HPDE6-E6E7 (cell line): ENCODE results near the gene DNAH6.
"Not testable (repeated sequence)": the region's sequence is repeated elsewhere in the genome, so short reads cannot be mapped to it uniquely, and the experiment has no call there.

Experiments
- DNase-seq: peaks from one replicate; pipeline ENCODE4 v3.0.0; 2011; ENCODE audit warnings: missing footprints; ENCODE audit errors: extremely low spot score

The DNAH6 gene

GRCh38 chr2:84516234-84516986 lies at the start of gene DNAH6:
DNAH6 (plus strand) TSS chr2:84516498; CDS start chr2:84517827, 1,329 bp downstream.
- peak; percentile 95 for DNase-seq

- DNase-seq = no peak
Observed at GRCh38 chr2:84467389-84467788, 48.9 kb upstream of the DNAH6 start.

GRCh38 chr2:84472423-84472822 lies 43.9 kb upstream of the DNAH6 start:
- DNase-seq = not testable (repeated sequence)

GRCh38 chr2:84472856-84473565 lies 43.3 kb upstream of the DNAH6 start:
- DNase-seq = no peak

GRCh38 chr2:84474176-84474575 lies 42.1 kb upstream of the DNAH6 start:
- no peak for DNase-seq

- DNase-seq = no peak
Observed at GRCh38 chr2:84477886-84478285, 38.4 kb upstream of the DNAH6 start.

- DNase-seq = no peak
Observed at GRCh38 chr2:84478867-84479266, 37.4 kb upstream of the DNAH6 start.

GRCh38 chr2:84481702-84482101 lies 34.6 kb upstream of the DNAH6 start:
- no peak for DNase-seq

GRCh38 chr2:84482603-84483002 lies 33.7 kb upstream of the DNAH6 start:
- no peak for DNase-seq

GRCh38 chr2:84483320-84483719 lies 33.0 kb upstream of the DNAH6 start:
- DNase-seq = no peak

- no peak for DNase-seq
Observed at GRCh38 chr2:84486441-84487115, 29.7 kb upstream of the DNAH6 start.

GRCh38 chr2:84487298-84487996 lies 28.9 kb upstream of the DNAH6 start:
- DNase-seq = no peak

GRCh38 chr2:84491256-84491655 lies 25.0 kb upstream of the DNAH6 start:
- no peak for DNase-seq

GRCh38 chr2:84491741-84492140 lies 24.6 kb upstream of the DNAH6 start:
- DNase-seq = no peak

GRCh38 chr2:84492571-84492970 lies 23.7 kb upstream of the DNAH6 start:
- DNase-seq = no peak

- no peak for DNase-seq
Observed at GRCh38 chr2:84493514-84493913, 22.8 kb upstream of the DNAH6 start.

GRCh38 chr2:84494070-84494469 lies 22.2 kb upstream of the DNAH6 start:
- DNase-seq = no peak

GRCh38 chr2:84495539-84496146 lies 20.7 kb upstream of the DNAH6 start:
- no peak for DNase-seq

GRCh38 chr2:84496386-84496785 lies 19.9 kb upstream of the DNAH6 start:
- no peak for DNase-seq

- DNase-seq = no peak
Observed at GRCh38 chr2:84497285-84497684, 19.0 kb upstream of the DNAH6 start.

- DNase-seq = no peak
Observed at GRCh38 chr2:84498150-84498799, 18.0 kb upstream of the DNAH6 start.
